SIG-M5 treated with dmso at 0.1 percent for 504 hours (cell line): Measurements from ENCODE around the gene LUC7L.
"Not testable (repeated sequence)": the region's sequence is repeated elsewhere in the genome, so short reads cannot be mapped to it uniquely, and the experiment has no call there.

Source experiments
- DNase-seq: peaks from one replicate; lab custom pipeline; 2025; ENCODE audit not compliant: unreplicated experiment; lab: John Stamatoyannopoulos, UW

LUC7L gene

DNA sequence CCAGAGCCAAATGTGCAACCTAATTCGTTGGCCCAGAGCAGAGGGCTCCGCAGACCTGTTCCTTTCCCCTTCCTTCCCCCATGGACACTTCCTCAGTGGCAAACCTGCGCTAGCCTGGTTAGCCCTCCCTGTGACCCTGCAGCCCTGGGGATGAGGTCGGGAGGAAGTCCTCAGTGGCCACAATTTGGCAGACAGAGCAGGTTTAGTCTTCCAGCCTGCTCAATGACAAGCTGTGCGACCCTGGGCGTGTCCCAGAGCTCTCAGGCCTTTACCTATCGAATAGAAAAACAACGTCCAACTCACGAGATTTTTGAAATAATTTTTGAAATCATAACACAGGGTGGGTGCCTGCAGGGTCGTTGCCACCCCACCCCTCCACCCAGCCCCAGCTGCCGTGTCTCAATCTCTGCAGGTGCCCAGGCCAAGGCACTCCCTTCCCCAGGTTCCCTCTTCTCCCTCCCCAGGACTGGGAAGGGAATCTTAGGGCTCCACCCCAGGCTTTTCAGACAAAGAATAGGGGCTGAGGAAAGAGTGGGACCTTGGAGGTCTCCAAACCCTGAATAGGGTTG lies 62.0 kb downstream of the LUC7L start:
- DNase-seq = no peak

DNA sequence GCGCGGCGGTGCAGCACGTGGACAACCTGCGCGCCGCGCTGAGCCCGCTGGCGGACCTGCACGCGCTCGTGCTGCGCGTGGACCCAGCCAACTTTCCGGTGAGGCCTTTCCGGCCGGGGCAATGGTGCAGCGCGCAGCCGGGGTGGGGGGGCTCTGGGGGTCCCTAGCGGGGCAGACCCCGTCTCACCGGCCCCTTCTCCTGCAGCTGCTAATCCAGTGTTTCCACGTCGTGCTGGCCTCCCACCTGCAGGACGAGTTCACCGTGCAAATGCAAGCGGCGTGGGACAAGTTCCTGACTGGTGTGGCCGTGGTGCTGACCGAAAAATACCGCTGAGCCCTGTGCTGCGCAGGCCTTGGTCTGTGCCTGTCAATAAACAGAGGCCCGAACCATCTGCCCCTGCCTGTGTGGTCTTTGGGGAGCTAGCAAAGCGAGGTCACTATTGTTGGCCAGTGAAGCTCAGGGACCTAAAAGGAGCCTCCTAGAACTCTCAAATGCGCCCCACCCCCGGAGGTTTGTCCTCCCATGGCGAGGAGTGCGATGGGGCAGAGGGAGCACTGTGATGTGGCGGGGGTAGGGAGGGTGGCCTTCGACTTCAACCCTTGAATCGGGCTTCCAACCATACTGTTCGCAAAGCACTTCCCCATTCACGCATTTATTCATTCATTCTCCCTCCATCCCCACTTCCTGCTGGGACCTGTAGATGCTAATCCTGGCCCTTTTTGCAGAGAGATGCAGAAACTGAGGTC lies 62.7 kb downstream of the LUC7L start:
- no peak for DNase-seq

DNA sequence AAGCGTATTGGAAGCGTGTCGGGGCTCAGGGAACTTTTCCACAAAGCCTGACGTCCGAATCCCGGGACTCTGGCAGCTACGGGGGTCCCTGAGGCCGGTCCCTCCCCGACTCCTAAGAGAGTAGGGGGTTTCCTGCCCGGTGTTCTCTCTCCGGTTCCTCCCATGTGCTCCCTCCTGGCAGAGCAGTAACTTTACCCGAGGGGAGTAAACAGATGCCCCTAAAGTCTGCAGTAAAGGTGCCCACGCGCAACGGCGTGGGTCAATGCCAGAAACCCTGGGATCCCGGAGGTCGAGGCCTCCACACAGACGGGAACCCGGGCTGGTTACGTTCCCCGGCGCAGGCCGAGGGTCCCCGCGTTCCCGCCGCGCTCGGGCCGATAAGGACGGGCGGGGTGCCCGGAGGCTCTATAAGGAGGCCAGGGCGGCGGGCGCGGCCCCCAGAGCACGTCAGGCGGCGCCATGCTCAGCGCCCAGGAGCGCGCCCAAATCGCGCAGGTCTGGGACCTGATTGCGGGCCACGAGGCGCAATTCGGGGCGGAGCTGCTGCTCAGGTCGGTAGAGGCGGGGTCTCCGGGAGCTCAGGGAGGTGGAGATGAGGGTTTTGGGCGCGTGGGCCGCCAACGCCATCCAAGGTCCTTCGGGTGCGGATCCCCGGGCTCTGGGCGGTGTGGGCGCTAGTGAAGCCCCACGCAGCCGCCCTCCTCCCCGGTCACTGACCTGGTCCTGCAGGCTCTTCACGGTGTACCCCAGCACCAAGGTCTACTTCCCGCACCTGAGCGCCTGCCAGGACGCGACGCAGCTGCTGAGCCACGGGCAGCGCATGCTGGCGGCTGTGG lies 63.5 kb downstream of the LUC7L start, which contains the start of gene HBM:
TSS of gene HBM (plus strand) at position 440 of the 836 bp plus-strand sequence. CDS start at position 460, 20 bp downstream.
- no peak for DNase-seq

DNA sequence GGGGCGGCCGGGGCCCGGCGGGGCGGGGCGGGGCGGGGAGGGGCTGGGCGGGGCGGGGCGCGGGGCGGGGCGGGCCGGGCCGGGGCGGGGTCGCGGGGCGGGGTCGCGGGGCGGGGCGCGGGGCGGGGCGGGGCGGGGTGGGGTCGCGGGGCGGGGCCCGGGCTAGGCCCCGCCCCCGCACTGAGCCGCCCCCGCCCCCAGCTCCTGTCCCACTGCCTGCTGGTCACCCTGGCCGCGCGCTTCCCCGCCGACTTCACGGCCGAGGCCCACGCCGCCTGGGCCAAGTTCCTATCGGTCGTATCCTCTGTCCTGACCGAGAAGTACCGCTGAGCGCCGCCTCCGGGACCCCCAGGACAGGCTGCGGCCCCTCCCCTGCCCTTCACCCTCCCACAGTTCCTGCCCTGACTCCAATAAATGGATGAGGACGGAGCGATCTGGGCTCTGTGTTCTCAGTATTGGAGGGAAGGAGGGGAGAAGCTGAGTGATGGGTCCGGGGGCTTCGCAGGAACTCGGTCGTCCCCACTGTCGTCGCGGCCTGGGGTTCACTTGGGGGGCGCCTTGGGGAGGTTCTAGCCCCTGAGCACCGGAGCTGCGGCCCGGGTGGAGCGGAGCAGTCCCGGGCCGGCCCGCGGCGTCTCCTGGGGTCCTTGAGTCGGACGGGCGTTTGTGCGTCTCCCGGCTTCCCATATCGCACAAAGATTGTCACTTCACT lies 64.3 kb downstream of the LUC7L start:
- no peak for DNase-seq

DNA sequence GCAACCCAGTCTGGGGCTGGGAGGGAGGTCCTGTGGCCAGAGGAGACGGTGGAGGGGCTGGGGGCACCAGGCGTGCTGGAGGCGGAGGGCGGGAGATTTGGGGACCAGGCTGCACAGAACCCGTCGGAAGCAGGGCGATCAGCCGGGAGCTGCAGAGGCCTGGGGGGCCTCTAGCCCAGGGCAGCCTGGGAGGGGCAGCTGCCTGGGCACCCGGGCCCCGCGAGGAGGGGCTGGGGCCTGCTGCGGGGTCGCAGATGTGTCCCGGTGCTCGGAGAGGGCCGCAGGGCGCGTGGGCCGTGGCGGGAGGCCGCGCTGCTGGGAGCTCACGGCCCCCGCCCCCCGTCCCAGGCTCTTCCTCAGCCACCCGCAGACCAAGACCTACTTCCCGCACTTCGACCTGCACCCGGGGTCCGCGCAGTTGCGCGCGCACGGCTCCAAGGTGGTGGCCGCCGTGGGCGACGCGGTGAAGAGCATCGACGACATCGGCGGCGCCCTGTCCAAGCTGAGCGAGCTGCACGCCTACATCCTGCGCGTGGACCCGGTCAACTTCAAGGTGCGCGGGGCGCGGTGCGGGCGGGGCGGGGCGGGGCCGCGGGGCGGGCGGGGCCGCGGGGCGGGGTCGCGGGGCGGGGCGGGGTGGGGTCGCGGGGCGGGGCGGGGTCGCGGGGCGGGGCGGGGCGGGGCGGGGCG lies 65.0 kb downstream of the LUC7L start:
- DNase-seq = not testable (repeated sequence)

DNA sequence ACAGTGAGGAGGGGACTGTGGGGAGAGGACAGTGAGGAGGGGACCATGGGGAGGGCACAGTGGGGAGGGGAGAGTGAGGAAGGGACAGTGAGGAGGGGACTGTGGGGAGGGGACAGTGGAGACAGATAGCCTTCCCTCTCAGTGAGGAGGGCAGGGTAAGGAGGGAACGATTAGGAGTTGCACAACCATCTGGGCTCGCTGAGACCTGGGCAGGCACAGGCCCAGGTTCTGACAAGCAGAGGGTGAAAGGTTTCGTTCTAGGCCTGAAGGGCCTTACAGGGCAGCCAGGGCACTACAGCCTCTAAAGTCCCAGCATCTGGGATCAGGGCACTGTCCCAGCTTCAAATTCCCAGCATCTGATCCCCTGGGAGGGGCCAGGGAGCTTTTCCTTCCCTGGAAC lies 65.6 kb downstream of the LUC7L start:
- not testable (repeated sequence) for DNase-seq

DNA sequence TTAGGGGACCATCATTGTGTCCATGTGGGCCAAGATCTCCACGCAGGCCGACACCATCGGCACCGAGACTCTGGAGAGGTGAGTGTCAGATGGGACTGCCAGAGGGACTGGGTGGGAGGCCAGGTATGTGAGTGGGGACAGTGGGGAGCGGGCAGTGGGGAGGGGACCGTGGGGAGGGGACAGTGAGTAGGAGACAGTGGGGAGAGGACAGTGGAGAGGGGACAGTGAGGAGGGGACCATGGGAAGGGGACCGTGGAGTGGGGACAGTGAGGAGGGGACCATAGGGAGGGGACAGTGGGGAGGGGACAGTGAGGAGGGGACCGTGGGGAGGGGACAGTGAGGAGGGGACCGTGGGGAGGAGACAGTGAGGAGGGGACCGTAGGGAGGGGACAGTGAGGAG lies 66.1 kb downstream of the LUC7L start:
- not testable (repeated sequence) for DNase-seq

DNA sequence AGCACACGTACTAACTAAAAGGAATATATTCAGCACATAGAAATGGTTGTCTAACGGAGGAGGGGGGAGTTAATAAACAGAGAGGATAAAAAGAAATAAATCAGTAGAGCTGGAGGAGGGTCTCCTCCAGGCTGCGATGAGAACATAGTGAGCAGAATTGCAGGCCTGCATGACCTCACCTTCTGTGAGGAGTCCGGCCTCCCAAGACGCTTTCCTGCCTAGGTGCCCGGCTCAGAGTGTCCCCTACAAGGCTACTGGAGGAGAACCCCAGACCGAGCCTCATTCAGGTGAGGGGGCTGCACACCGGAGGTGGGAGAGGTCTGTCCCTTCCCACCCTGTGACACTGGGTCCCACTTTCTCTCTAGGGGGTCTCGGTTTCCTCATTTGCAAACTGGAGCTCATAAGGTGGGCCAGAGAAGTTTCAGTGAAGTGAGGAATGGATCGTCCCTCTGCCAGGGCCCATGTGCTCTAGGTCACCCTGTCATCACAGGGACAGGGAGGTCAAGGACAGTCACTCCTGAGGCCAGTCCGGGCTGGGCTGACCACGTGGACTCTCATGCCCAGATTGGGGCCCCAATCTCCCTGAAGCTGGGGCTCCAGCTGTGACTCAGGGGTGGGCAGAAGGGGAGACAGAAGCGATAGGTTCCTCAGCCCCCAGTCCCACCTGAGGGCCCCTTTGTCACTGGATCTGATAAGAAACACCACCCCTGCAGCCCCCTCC lies 66.8 kb downstream of the LUC7L start:
- DNase-seq = no peak

DNA sequence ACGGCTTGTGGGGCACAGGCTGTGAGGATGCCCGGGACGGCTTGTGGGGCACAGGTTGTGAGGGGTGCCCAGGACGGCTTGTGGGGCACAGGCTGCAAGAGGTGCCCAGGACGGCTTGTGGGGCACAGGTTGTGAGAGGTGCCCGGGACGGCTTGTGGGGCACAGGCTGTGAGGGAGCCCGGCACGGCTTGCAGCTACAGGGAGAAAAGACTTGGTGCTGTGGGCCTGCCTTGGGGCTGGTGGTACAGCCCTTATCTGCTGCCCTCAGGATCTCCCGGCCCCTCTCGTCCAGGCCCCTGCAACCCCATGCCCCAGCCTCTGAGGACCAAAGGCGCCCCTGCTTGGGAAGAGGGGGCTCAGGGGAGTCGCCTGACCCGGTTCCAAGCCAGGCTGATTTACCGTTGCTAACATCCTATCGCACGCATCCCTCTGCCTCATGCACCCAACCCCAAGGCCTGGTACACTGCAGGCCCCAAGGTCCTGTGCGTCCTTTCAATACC lies 68.5 kb downstream of the LUC7L start:
- DNase-seq = no peak

DNA sequence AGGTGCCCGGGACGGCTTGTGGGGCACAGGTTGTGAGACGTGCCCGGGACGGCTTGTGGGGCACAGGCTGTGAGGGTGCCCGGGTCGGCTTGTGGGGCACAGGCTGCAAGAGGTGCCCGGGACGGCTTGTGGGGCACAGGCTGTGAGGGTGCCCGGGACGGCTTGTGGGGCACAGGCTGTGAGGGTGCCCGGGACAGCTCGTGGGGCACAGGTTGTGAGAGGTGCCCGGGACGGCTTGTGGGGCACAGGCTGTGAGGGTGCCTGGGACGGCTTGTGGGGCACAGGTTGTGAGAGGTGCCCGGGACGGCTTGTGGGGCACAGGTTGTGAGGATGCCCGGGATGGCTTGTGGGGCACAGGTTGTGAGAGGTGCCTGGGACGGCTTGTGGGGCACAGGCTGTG lies 69.0 kb downstream of the LUC7L start:
- not testable (repeated sequence) for DNase-seq

DNA sequence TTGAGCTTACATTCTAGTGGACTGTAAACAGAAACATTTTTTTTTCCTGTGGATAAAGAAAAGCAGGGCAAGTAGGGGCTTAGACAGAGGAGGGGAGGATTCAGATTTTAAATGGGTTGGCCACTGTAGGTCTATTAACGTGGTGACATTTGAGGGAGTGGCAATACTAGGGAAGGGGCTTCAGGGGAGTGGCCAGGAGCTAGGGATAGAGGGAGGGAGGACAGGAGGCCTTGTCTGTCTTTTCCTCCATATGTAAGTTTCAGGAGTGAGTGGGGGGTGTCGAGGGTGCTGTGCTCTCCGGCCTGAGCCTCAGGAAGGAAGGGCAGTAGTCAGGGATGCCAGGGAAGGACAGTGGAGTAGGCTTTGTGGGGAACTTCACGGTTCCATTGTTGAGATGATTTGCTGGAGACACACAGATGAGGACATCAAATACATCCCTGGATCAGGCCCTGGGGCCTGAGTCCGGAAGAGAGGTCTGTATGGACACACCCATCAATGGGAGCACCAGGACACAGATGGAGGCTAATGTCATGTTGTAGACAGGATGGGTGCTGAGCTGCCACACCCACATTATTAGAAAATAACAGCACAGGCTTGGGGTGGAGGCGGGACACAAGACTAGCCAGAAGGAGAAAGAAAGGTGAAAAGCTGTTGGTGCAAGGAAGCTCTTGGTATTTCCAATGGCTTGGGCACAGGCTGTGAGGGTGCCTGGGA lies 70.0 kb downstream of the LUC7L start:
- no peak for DNase-seq

DNA sequence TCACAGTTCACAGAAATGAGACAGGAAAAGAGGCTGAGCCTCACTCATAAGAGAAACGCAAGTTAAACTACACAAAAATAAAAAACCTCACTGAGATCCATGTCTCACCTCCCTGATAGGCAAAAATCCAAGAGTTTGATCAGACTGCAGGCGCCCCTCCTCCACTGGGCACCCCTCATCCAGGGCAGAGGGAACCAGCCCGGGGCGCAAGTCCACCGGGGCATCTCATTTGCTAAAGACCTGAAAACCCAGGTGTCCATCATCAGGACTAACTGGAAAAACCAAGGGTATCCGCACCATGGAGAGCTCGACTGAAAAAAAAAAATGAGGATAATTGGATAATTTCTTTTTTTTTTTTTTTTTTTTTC lies 74.2 kb downstream of the LUC7L start:
- no peak for DNase-seq

DNA sequence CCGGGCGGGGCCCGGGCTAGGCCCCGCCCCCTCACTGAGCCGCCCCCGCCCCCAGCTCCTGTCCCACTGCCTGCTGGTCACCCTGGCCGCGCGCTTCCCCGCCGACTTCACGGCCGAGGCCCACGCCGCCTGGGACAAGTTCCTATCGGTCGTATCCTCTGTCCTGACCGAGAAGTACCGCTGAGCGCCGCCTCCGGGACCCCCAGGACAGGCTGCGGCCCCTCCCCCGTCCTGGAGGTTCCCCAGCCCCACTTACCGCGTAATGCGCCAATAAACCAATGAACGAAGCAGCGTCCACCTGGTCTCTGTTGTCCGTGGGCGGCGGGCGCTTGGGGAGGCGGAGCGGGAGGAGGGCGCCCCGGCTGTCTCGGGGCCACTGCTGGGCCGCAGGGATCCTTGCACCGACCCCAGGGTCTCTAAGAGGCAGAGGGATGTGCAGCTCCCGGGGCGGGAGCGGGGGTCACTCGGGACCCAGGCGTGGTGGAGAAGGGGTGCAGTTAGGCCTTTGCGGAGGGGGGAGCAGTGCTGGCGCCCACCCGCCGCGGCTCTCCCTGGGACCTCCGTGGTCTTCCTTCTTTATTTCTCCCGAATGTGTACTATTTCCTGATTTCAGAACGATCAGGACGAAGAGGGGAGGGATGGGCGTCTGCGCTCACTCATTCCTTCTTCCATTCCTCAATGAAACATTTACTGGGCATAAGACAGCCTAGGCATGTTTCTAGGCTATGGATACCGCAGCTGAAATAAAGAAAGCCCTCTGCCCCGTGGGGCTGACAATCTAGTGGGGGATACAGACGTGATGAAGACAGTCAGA lies 74.8 kb downstream of the LUC7L start:
- no peak for DNase-seq

DNA sequence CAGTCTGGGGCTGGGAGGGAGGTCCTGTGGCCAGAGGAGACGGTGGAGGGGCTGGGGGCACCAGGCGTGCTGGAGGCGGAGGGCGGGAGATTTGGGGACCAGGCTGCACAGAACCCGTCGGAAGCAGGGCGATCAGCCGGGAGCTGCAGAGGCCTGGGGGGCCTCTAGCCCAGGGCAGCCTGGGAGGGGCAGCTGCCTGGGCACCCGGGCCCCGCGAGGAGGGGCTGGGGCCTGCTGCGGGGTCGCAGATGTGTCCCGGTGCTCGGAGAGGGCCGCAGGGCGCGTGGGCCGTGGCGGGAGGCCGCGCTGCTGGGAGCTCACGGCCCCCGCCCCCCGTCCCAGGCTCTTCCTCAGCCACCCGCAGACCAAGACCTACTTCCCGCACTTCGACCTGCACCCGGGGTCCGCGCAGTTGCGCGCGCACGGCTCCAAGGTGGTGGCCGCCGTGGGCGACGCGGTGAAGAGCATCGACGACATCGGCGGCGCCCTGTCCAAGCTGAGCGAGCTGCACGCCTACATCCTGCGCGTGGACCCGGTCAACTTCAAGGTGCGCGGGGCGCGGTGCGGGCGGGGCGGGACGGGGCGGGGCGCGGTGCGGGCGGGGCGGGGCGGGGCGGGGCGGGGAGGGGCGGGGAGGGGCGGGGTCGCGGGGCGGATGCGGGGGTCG lies 75.6 kb downstream of the LUC7L start:
- not testable (repeated sequence) for DNase-seq

DNA sequence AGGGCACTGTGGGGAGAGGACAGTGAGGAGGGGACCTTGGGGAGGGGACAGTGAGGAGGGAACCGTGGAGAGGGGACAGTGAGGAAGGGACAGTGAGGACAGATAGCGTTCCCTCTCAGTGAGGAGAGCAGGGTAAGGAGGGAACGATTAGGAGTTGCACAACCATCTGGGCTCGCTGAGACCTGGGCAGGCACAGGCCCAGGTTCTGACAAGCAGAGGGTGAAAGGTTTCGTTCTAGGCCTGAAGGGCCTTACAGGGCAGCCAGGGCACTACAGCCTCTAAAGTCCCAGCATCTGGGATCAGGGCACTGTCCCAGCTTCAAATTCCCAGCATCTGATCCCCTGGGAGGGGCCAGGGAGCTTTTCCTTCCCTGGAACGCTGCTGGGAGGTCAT lies 76.1 kb downstream of the LUC7L start:
- not testable (repeated sequence) for DNase-seq

DNA sequence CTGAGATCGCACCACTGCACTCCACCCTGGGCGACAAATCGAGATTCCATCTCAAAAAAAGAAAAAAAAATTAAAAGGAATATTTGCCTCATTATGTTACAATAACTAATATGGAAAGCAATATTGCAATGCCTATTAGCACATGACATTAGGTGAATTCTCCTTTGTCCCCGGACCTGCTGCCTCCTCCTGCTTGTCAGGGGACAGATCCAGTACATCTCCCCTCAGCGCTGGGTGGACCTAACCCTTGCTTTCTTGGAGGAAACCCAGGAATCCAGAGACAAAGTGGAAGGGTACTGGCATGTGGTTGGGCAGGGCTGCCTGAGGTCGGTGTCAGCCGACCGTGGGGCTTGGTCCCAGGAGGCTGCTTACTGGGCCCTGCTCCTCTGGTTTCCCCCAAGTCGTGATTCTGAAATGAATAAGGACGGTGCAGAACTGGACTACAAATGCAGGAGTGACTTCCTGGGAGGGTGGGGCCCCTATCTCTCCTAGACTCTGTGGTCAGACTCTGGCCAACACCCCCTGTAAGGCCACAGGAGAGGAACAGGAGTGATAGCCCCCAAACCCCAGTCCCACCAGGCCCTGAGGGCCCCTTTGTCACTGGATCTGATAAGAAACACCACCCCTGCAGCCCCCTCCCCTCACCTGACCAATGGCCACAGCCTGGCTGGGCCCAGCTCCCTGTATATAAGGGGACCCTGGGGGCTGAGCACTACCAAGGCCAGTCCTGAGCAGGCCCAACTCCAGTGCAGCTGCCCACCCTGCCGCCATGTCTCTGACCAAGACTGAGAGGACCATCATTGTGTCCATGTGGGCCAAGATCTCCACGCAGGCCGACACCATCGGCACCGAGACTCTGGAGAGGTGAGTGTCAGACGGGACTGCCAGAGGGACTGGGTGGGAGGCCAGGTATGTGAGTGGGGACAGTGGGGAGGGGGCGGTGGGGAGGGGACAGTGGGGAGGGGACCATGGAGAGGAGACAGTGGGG lies 76.8 kb downstream of the LUC7L start, which contains the start of gene HBZ:
TSS of gene HBZ (plus strand) at position 504 of the 988 bp plus-strand sequence. CDS start at position 770, 266 bp downstream.
- no peak for DNase-seq
